ENCODE measurements around the gene IL17B. TPM values are rescaled to one million over a fixed set of nuclear protein-coding genes. Genes with fewer than 3 reads are reported as not detected.

Gene IL17B
- total RNA-seq, 2 donors from 2014 or later, result not detected

DNA sequence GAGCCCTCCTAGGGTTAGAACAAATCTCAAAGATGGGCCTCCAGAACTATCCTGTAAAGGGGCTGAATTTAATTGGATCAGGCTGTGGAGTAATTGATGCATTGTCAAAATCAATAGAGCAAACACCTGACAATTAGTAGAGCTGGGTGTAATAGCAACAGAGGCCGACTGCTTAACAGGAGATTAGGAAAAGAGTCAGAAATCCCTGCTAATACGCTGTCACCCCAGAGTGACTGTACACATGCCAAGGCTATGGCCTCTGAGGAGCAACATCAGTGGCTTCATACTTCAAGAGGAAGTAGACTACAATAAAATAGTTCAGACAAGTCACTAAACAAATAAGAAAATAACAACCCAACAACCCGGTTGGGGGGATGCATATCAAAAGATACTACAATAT, 52.5 kb downstream of the IL17B start:
- no peak overlapping the region for H3K27ac Mint-ChIP-seq
- no peak for ATAC-seq
- DNase-seq (ENCODE audit: low spot score in 2 of 2), result no peak
- H3K36me3 Mint-ChIP-seq, result peaks cover 0 to 5% of the 10 kb centered on the region in 2 donors
- peaks cover 0 to 2% of the 10 kb centered on the region in 2 donors for H3K9me3 Mint-ChIP-seq

DNA sequence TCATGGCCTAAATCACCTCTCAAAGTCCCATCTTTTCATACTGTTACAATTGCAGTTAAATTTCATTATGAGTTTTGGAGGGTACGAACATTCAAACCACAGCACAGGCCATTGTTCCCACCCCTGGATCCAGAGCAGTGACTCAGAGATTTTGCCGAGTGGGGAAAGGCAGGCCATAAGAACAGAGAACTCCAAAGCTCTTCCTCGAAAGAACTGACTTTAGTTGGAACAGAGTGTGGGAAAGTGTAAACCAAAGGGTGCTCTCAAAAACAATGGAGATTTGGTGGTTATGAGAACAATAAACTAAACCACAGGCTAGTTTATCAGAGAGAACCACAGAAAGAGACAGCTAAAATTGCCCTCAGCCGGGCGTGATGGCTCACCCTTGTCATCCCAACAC, 53.2 kb downstream of the IL17B start:
- Mint-ChIP-seq H3K9me3 (peaks cover 0 to 2% of the 10 kb centered on the region in 2 donors), H3K27ac (no peak overlapping the region), H3K36me3 (peaks cover 0 to 5% of the 10 kb centered on the region in 2 donors)
- ATAC-seq, result no peak
- DNase-seq (ENCODE audit: low spot score in 2 of 2), result no peak

DNA sequence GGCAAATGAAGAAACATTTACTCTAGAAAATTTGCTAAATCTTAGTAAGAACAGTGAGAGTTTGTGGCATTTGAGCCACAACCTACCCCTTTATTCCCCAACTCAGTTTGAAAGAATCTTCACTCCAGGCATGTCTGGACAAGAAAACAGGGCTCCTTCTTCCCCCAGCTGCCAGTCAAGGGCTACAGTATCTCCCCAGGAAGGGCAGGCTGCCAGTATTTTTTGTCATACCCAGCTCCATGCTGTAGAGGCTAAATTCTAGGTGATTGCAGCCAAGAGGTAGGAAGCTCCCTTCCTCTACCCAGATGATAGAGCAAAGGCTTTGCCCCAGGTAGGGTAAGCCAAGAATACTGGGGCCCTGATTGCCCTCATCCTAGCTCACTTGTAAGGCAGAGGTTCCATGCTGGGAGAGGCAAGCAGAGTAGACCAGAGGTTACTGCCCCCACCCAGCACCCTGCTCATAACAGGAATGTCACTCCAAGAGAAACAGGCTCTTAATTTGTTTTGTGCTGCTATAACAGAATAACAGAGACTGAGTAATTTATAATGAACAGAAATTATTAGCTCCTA, 53.8 kb downstream of the IL17B start:
- ATAC-seq (no peak), DNase-seq (ENCODE audit: low spot score in 2 of 2) (no peak)
- Mint-ChIP-seq H3K9me3 (peaks cover 0 to 2% of the 10 kb centered on the region in 2 donors), H3K27ac (peak overlapping the region; percentile 19 to 27), H3K36me3 (peaks cover 0 to 5% of the 10 kb centered on the region in 2 donors)

DNA sequence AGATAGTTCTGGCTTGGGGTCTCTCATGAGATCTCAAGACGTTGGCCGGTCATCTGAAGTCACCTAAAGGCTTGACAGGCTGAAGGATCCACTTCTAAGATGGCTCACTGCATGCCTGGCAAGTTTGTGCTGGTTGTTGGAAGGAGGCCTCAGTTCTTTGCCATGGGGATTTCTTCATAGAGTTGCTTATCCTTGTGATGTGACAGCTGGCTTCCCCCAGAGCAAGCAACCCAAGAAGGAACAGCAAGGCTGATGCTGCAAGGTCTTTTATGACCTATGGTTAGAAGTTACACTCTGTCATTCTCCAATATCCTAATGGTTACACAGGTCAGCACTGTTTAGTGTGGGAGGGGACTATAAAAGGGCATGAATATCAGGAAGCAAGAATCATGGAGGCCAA, 54.5 kb downstream of the IL17B start:
- H3K36me3 Mint-ChIP-seq, result peaks cover 0 to 5% of the 10 kb centered on the region in 2 donors
- H3K9me3 Mint-ChIP-seq, result peaks cover 0 to 2% of the 10 kb centered on the region in 2 donors
- no peak for ATAC-seq
- H3K27ac Mint-ChIP-seq, result peak overlapping the region in 1 of 2 donors; percentile 19
- DNase-seq (ENCODE audit: low spot score in 2 of 2), result no peak

Other genes starting within 250 kb of the IL17B start
- under 1 TPM; 0.14 to 0.53 TPM for gene ABLIM3, start 237.8 kb downstream of the IL17B start, total RNA-seq
- gene AFAP1L1, start 107.4 kb downstream of the IL17B start, total RNA-seq, result under 1 TPM; 0.07 to 0.99 TPM
- 10 to 100 TPM; 26.9 to 43.0 TPM for gene GRPEL2, start 33.8 kb downstream of the IL17B start, total RNA-seq
- 10 to 100 TPM; 14.2 to 19.7 TPM for gene PCYOX1L, start 21.2 kb downstream of the IL17B start, total RNA-seq
- 100 to 1,000 TPM; 148 to 197 TPM for gene CSNK1A1, start 172.1 kb upstream of the IL17B start, total RNA-seq
- 1 to 10 TPM in 1 of 2 donors, under 1 TPM in 1; 0.41 to 1.8 TPM for gene ARHGEF37, start 202.2 kb upstream of the IL17B start, total RNA-seq

Measured in activated naive CD4-positive, alpha-beta T cell treated with anti-CD3 and anti-CD28 coated beads, Interleukin-2, amount 50 U/mL, for 72 hours (primary cell).